ENCODE measurements around the gene TEX26.
"Not testable (repeated sequence)": the region's sequence is repeated elsewhere in the genome, so short reads cannot be mapped to it uniquely, and the experiment has no call there.

Gene TEX26

GRCh38 chr13:30918662-30919405 is 13.6 kb upstream of the TEX26 start:
- no peak for DNase-seq (ENCODE audit: low read depth, low spot score)

- no peak for DNase-seq (ENCODE audit: low read depth, low spot score)
These were observed 12.1 kb upstream of the TEX26 start for GRCh38 chr13:30920162-30920909.

- DNase-seq (ENCODE audit: low read depth, low spot score) = no peak
These were observed 9.0 kb upstream of the TEX26 start for GRCh38 chr13:30923418-30923817.

DNA sequence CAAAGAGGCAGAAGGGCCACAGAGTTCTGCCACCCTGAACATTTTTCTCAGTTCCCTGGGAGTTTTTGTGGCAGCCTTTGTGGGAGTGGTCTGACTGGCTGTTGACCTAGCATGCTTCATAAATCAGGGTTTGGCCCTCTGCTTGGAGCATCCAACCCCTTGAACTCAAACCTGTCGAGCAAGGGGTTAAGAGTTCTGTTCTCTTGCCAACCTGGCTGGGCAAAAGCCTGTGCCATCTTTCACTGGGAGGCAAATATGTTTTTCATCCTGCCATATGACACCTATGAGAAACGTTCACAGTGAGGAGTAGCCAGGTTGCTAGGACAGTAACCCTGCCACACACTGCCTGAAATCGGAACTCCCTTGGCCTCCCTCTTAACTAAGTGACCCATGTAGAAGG is 7.7 kb upstream of the TEX26 start:
- no peak for DNase-seq (ENCODE audit: low read depth, low spot score)

DNA sequence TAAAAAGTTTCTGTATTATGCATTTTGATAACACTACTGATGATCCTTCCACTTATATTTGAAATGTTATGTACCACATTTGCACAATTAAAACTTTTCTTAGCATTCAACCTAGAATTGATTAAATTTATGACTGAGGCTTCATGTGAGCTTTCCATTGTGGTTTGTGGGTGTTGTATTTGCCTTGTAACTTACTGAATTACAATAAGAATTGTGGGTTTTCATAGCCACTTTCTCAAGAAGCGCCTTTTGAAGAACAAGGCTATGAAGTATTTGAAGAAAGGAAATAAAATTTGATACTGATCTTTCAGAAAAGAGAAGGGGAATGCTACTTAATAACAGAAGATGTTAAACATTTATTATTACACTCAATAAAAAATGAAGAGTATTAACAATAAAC is 7.0 kb upstream of the TEX26 start:
- no peak for DNase-seq (ENCODE audit: low read depth, low spot score)

GRCh38 chr13:30926781-30927180 is 5.7 kb upstream of the TEX26 start:
- DNase-seq (ENCODE audit: low read depth, low spot score) = no peak

DNA sequence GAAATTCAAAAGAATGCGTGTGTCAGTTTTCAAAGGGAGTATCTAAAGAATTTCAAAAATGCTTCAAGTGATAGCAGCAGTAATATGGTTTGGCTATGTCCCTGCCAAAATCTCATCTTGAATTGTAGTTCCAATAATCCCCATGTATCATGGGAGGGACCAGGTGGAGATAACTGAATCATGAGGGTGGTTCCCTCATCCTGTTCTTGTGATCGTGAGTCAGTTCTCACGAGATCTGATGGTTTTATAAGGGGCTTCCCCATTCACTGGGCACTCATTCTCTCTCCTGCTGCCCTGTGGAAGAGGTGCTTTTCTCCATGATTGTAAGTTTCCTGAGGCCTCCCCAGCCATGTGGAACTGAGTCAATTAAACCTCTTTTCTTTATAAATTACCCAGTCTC is 5.3 kb upstream of the TEX26 start:
- not testable (repeated sequence) for DNase-seq (ENCODE audit: low read depth, low spot score)

DNA sequence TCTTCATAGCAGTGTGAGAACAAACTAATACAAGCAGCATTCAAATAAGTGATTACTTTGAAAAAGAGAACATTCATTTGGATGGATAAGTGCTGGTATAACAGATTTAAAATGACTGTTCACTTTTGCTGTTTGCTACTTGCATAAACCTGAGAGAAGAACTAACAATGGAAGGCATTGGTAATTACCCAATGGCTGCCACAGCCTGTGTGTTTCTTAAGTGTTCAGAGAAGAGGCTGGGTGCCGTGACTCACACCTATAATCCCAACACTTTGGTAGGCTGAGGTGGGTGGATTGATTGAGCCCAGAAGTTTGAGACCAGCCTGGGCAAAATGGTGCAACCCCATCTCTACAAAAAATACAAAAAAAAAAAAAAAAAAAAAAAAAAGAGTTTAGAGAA is 4.9 kb upstream of the TEX26 start:
- DNase-seq (ENCODE audit: low read depth, low spot score) = no peak

- no peak for DNase-seq (ENCODE audit: low read depth, low spot score)
These were observed 3.5 kb upstream of the TEX26 start for GRCh38 chr13:30928978-30929377.

DNA sequence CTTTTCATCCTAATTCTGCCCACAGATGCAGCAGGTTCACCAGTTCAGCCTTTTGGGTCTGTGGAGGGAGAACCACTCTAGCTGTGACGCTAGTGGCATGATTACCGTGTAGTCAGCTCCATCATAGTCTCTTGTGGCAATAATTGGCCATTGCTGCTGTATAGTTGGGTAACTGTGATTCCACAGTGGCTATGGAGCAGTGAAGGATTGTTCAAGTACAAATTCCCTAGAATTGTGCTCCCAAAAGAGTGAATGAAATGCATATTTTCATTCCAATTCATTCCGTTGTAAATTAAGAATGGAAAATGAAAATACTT is 856 bp downstream of the TEX26 start:
- DNase-seq (ENCODE audit: low read depth, low spot score) = no peak

GRCh38 chr13:30934381-30934780 is 1.9 kb downstream of the TEX26 start:
- DNase-seq (ENCODE audit: low read depth, low spot score) = peak; percentile 40

GRCh38 chr13:30934803-30935202 is 2.3 kb downstream of the TEX26 start:
- no peak for DNase-seq (ENCODE audit: low read depth, low spot score)

- DNase-seq (ENCODE audit: low read depth, low spot score) = no peak
These were observed 4.5 kb downstream of the TEX26 start for GRCh38 chr13:30936971-30937370.

DNA sequence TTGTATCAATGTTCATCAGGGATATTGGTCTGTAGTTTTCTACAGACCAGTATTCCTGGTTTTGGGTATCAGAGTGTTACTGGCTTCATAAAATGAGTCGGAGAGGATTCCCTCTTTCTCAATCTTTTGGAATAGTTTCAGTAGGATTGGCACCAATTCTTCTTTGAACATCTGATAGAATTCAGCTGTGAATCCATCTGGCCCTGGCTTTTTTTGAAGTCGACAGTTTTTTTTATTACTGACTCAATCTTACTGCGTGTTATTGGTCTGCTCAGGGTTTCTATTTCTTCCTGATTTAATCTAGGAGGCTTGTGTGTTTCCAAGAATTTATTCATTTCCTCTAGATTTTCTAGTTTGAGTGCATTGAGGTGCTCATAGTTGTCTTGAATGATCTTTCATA is 11.4 kb downstream of the TEX26 start:
- DNase-seq (ENCODE audit: low read depth, low spot score) = no peak

DNA sequence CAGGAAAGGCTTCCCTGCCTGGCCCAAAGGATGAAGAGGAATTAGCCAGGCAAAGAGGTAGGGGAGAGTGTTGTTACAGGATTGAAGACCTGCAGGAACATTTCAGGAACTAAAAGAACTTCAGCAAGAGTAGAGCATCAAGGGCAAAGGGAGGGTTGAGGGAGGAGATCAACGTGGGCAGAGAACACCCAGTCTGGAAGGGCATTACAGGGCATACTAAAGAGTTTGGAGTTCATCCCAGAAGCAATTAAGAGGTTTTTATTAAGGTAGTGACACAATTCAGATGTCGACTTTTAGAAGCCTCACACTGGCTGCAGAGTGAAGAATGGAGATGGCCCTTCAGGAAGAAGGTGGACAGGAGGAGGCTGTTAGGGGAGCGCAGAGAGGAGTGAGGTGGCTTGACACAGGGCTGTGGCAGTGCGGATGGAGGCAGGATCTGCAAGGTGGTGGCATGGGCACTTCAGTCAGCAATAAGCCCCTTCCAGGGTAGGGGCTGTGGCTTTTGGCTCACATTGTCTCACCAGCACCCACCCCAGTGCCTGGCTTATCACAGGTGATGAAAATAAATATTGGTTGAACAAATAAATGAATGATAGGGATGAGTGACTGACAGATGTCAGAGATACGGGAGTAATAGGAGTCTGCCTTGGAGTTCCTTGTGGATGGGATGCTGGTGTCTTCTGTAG is 24.9 kb downstream of the TEX26 start:
- DNase-seq (ENCODE audit: low read depth, low spot score) = no peak

DNA sequence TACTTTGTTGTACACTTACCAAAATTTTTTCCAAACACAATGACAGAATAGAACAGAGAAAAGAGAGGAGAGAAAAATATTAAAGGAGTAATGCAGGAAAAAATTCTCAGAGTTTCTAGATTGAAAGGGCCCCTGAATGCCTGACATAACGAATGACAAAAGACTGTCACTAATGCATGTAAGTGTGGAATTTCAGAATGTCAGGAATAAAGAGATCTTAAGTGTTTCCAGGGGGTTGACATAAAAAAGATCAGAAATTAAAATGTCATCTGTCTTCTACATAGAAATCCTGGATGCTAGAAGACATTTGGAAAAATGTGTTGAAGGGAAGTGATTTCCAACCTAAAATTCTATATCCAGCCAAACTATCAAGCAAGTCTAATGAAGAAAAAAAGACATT is 27.2 kb downstream of the TEX26 start:
- DNase-seq (ENCODE audit: low read depth, low spot score) = no peak

GRCh38 chr13:30963791-30964190 is 31.3 kb downstream of the TEX26 start:
- no peak for DNase-seq (ENCODE audit: low read depth, low spot score)

GRCh38 chr13:30965380-30965779 is 32.9 kb downstream of the TEX26 start:
- no peak for DNase-seq (ENCODE audit: low read depth, low spot score)

- no peak for DNase-seq (ENCODE audit: low read depth, low spot score)
These were observed 33.6 kb downstream of the TEX26 start for GRCh38 chr13:30966101-30966500.

DNA sequence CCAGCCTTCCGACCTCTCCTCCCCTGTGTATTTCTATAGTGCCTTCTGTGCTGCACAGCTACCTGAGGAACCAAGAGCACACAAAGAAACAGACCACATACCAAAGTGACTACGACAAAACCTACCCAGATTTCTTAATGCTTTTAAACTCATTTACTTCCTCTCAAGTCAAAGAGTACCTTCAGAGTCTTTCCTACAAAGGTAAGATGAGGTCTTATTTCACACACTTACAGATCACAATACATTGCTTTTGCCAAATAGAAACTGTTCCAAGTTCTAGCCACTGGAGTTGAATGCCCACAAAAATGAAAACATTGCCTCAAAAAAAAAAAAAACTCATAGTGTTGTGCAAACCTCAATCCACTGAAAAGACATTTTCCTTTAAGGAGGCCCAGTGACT is 36.4 kb downstream of the TEX26 start:
- no peak for DNase-seq (ENCODE audit: low read depth, low spot score)

- DNase-seq (ENCODE audit: low read depth, low spot score) = no peak
These were observed 39.1 kb downstream of the TEX26 start for GRCh38 chr13:30971575-30971974.

DNA sequence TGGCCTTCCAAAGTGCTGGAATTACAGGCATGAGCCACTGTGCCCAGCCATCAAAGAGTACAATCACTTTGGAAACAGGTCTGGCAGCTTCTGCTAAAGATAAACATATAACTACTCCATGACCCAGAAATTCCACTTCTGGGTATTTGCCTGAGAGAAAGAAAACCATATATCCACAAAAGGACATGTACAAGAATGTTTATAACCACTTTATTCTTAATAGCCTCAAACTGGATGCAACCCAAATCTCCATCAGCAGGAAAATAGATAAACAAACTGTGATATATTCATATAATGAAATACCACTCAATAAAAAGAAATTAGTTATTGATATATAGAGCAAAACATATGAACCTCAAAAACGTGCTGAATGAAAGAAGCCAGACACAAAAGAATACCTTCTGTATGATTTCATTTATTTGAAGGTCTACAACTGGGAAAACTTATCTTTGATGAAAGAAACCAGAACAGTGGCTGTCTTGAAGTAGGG is 40.5 kb downstream of the TEX26 start:
- no peak for DNase-seq (ENCODE audit: low read depth, low spot score)

DNA sequence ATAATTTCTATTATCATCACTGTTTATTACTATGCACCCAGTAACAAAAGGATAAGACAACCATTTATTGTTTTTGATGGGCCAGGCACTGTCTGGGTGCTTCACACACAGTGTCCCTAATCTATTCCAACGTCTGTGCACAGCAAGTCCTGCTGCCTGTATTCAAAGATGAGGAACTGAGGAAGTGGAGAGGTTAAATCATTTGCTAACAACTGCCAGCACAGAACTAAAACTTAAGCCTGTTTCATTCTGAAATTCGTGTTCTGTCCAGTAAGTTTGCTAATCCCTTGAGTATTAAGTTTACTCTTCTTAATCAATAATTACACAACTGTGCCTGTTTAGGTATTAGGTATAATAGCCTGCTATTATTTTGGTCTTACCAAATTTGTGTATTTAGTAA is 41.9 kb downstream of the TEX26 start:
- DNase-seq (ENCODE audit: low read depth, low spot score) = no peak
